GM12873 (cell line): ENCODE measurements around the gene SOHLH1.

ENCODE experiments used
- CTCF ChIP-seq: IDR thresholded peaks from 2 replicates; pipeline ENCODE4 v1.5.1; 2012; ENCODE audit warnings: low read depth, mild to moderate bottlenecking, moderate library complexity, low read length, control low read depth; ENCODE audit not compliant: insufficient read depth; ENCODE audit errors: missing control alignments

Gene SOHLH1

DNA sequence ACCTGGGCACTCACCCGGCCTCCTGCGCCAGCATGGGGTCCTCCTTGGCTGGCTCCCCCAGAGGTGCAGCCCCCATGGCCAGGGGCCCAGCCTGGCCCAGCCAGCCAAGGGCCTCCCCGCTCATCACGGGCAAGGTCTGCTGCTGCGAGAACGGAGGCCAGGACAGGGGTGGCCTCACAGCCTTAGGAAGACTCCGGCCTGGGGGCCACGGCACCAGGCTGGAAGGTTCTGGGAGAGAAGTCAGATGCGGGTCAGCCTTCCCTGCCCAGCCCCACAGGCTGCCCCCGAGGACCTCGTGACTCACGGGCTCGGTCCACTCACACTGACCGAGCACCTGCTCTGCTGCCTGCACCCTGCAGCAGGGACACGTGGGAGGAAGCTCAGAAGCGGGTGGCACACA is 4.2 kb downstream of the SOHLH1 start:
- no peak for TF ChIP-seq CTCF

GRCh38 chr9:135694414-135694813 is 4.9 kb downstream of the SOHLH1 start:
- TF ChIP-seq CTCF = no peak

DNA sequence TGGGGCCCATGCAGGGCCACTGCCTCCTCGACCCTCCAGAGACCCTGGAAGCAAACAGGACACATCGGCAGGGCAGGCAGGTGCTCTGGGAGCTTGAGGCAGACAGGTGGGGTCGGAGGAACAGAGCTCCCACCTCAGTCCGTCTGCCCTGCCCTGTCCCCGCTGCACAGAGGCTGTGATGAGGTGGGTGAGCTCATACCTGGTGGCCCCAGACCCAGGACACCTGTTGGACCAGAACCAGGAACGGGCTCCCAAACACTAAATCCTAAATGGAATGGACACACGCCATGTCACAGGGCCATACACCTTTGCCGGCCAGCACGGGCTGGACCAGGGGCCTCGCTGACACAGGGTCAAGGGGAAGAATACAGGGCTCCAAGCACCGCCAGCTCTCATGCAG is 5.5 kb downstream of the SOHLH1 start:
- TF ChIP-seq CTCF = no peak

DNA sequence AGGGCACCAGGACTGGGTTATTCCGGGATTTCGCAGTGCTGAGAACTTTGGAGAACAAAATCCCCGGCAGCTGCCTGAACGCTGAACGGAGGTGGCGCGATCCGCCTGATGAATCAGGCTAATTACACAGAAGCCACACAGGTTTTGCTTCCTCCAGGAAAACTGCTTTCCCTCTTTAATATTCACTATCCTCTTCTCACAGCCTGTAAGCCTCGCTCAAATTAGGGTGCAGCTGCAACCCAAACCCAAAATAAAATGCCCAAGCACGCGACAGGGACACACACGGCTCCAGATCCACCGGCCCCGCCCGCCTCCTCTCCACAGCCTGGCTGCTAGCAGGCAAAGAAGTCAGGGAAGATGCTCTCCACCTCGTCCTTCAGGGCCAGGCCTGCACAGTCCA is 6.0 kb downstream of the SOHLH1 start:
- TF ChIP-seq CTCF = no peak

DNA sequence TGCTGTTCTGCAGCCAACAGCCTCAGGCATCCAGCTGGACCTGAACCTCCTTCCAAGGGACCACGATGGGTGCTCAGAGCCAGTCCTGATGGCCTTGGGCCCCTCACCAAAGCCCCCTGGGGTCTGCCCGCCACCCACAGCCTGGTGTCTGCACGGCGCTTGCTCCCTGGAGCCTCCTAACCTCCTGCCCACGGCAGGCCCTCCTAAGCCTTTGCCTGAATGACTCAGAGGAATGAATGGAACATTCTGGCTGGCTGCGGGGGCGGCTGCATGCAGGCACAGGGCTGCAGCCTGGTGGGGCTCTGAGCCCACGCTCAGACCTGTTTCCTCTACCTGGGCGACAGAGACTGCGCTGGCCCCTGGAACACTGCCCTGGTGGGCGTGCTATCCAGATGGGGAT is 6.9 kb downstream of the SOHLH1 start:
- no peak for TF ChIP-seq CTCF

DNA sequence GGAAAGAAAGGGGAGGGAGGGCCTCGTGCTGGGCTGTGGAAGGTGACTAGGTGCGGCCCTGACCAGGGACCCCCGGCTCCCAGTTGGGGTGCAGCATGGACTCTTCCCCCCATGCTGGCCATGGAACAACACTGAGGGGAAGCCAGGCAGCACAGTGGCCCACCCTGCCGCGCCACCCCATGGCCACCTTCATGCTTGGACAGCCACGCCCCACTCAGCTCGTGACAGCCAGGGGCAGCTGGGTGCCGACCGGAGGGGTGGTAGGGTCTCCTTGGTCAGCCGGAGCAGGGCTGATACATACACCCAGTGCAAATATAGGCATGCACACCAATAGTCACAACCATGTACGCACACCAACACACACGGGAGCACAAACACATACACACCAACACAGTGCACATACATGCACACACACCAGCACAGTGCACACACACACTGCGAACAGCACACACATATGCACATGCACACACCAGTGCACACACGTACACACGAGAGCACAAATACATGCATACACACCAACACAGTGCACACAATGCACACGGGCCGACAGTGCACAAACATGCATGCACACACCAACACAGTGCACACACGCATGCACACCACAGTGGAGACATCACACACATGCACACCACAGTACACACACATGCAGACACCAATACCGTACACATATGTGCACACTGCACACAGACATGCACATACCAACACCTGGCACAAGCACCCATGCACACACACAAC is 8.3 kb downstream of the SOHLH1 start:
- TF ChIP-seq CTCF = no peak

- TF ChIP-seq CTCF = no peak
These were observed 10.3 kb downstream of the SOHLH1 start for GRCh38 chr9:135689011-135689410.
